Measurements from ENCODE around the gene GNG11. TPM values are rescaled to one million over a fixed set of nuclear protein-coding genes. Genes with fewer than 3 reads are reported as not detected.

The GNG11 gene
- total and polyA plus RNA-seq, 10 of the 15 experiments (the other 5 are each of a cell fraction or from before 2014, with no cell fraction given), result 0.15 to 2.4 (median 0.84) TPM

DNA sequence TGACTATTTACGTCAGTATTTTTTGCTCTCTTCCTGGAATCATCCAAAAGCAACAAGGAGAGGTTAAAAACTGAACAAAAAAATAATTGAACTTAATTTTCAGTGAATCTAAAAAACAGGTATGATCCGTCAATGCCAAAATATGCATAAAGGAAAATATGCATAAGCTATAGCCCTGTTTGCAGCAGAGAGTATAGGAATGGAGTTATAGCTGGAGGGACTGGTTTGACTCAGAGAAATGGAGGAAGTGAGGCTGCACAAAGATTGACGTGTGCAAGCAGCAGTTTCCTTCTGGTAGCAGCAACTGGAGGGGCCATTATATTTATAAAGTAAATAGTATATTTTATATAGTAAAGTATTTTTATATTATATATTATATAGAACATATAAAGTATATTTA, 37.1 kb downstream of the GNG11 start:
- no peak for DNase-seq (ENCODE audit: low read depth, low spot score)
- peak; percentile 31; the same call in 1 of the 3 replicates for ATAC-seq
- no peak overlapping the region for H3K4me2 ChIP-seq (ENCODE audit: control insufficient read depth, insufficient read depth)
- CTCF ChIA-PET, result interaction anchor here (0.7 to 1.4 kb wide), 2 partner anchors 9 to 129 kb away, joined by 3 read pairs; no protein-coding TSS in a partner anchor
- no peaks in the 10 kb centered on the region for H3K36me3 ChIP-seq (ENCODE audit: control insufficient read depth in 2 of 2, insufficient read depth in 2 of 2, low read length in 1 of 2)
- H3K79me2 ChIP-seq (ENCODE audit: control insufficient read depth, insufficient read depth, low read length), result no peaks in the 10 kb centered on the region
- no peaks in the 10 kb centered on the region for H3K9me3 ChIP-seq (replicated peaks; ENCODE audit: control insufficient read depth, insufficient read depth, low read length)
- whole genome bisulfite sequencing (ENCODE audit: insufficient coverage, insufficient replicate concordance, low lambda C conversion rate, missing lambda C conversion rate), result 66% methylated on average over 3 of the region's 3 CpGs
- no peaks in the 10 kb centered on the region for H4K20me1 ChIP-seq (ENCODE audit: control insufficient read depth, insufficient read depth)
- SMC1A ChIA-PET (ENCODE audit: uncharacterized antibody, unreplicated experiment), result no interaction called here
- FAIRE-seq, result no peak
- in situ Hi-C loops (cut with MboI) (no loop called here), intact Hi-C loops (cut with micrococcal nuclease; ENCODE audit: unreplicated experiment) (no loop called here)
- H3K27me3 ChIP-seq (replicated peaks in 1 of 2; ENCODE audit: control insufficient read depth in 2 of 2, insufficient read depth in 2 of 2, low read length in 1 of 2), result no peaks in the 10 kb centered on the region
- POLR2A ChIA-PET, result no interaction called here
- no TSS peak for BruUV-seq (replicated peaks)
- no peak overlapping the region for H3K9ac ChIP-seq (ENCODE audit: control insufficient read depth, insufficient read depth, low read length)
- H3K27ac ChIP-seq (ENCODE audit: control insufficient read depth, insufficient read depth), result no peak overlapping the region
- TF ChIP-seq KAT2A (conservative IDR thresholded peaks at IDR 0.05; ENCODE audit: control insufficient read depth, low read depth, low read length), result no peak
- no peak for TF ChIP-seq TBL1XR1 (IDR thresholded peaks at IDR 0.05; ENCODE audit: low read depth, low read length)
- TF ChIP-seq, protein P1, sequence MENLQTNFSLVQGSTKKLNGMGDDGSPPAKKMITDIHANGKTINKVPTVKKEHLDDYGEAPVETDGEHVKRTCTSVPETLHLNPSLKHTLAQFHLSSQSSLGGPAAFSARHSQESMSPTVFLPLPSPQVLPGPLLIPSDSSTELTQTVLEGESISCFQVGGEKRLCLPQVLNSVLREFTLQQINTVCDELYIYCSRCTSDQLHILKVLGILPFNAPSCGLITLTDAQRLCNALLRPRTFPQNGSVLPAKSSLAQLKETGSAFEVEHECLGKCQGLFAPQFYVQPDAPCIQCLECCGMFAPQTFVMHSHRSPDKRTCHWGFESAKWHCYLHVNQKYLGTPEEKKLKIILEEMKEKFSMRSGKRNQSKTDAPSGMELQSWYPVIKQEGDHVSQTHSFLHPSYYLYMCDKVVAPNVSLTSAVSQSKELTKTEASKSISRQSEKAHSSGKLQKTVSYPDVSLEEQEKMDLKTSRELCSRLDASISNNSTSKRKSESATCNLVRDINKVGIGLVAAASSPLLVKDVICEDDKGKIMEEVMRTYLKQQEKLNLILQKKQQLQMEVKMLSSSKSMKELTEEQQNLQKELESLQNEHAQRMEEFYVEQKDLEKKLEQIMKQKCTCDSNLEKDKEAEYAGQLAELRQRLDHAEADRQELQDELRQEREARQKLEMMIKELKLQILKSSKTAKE (IDR thresholded peaks at IDR 0.05; ENCODE audit: low read depth, poor library complexity, severe bottlenecking), result no peak
- no peak for TF ChIP-seq ZBTB33 (IDR thresholded peaks at IDR 0.05)
- no peak for TF ChIP-seq CBFB (IDR thresholded peaks at IDR 0.05; ENCODE audit: low read depth)
- TF ChIP-seq NFIC (IDR thresholded peaks at IDR 0.05; ENCODE audit: low read depth, low read length), result no peak
- TF ChIP-seq, protein P2, sequence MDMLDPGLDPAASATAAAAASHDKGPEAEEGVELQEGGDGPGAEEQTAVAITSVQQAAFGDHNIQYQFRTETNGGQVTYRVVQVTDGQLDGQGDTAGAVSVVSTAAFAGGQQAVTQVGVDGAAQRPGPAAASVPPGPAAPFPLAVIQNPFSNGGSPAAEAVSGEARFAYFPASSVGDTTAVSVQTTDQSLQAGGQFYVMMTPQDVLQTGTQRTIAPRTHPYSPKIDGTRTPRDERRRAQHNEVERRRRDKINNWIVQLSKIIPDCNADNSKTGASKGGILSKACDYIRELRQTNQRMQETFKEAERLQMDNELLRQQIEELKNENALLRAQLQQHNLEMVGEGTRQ (IDR thresholded peaks at IDR 0.05; ENCODE audit: borderline replicate concordance, low read depth, low read length), result no peak
- no peak for TF ChIP-seq POU2F2 (IDR thresholded peaks at IDR 0.05; ENCODE audit: borderline replicate concordance, low read depth, low read length)
- no peak for TF ChIP-seq NFYA (IDR thresholded peaks at IDR 0.05; ENCODE audit: borderline replicate concordance, low read depth, low read length)
- no peak for TF ChIP-seq CBX5 (IDR thresholded peaks at IDR 0.05; ENCODE audit: low read depth)
- no peak for TF ChIP-seq CHD1 (IDR thresholded peaks at IDR 0.05; ENCODE audit: low read depth, low read length)
- no peak for TF ChIP-seq ZNF217 (IDR thresholded peaks at IDR 0.05)
- TF ChIP-seq SMAD1 (IDR thresholded peaks at IDR 0.05; ENCODE audit: low read depth, partially characterized antibody), result no peak
- no peak for TF ChIP-seq ZNF207 (IDR thresholded peaks at IDR 0.05; ENCODE audit: borderline replicate concordance)
- TF ChIP-seq NR2C1 (IDR thresholded peaks at IDR 0.05), result no peak
- TF ChIP-seq SIX5 (IDR thresholded peaks at IDR 0.05; ENCODE audit: low read depth, low read length, severe bottlenecking), result no peak
- no peak for TF ChIP-seq STAT1 (conservative IDR thresholded peaks at IDR 0.05)
- TF ChIP-seq, protein P3, sequence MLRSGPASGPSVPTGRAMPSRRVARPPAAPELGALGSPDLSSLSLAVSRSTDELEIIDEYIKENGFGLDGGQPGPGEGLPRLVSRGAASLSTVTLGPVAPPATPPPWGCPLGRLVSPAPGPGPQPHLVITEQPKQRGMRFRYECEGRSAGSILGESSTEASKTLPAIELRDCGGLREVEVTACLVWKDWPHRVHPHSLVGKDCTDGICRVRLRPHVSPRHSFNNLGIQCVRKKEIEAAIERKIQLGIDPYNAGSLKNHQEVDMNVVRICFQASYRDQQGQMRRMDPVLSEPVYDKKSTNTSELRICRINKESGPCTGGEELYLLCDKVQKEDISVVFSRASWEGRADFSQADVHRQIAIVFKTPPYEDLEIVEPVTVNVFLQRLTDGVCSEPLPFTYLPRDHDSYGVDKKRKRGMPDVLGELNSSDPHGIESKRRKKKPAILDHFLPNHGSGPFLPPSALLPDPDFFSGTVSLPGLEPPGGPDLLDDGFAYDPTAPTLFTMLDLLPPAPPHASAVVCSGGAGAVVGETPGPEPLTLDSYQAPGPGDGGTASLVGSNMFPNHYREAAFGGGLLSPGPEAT (IDR thresholded peaks at IDR 0.05; ENCODE audit: low read depth), result no peak
- RAD21 ChIA-PET (ENCODE audit: unreplicated experiment), result no interaction called here
- no peak overlapping the region for H3K4me3 ChIP-seq
- H3K4me1 ChIP-seq (ENCODE audit: control insufficient read depth, insufficient read depth, low read length), result no peaks in the 10 kb centered on the region
- H2AFZ ChIP-seq (ENCODE audit: control insufficient read depth, low read depth, low read length), result no peak overlapping the region

Data from GM12878 (cell line).